Left cardiac atrium (tissue), 4 donors: ENCODE results near the gene LRRC32. TPM values are rescaled to one million over a fixed set of nuclear protein-coding genes. Genes with fewer than 3 reads are reported as not detected.
"Not testable (repeated sequence)": the region's sequence is repeated elsewhere in the genome, so short reads cannot be mapped to it uniquely, and the experiment has no call there.

Experiments
- ATAC-seq, 2 donors: fragments of 200-7000 bp; cut with Tn5 transposase; one replicate each; pipeline ENCODE4 v1.9.1; 2020; ENCODE audit warnings: mild to moderate bottlenecking in 2 of 2, moderate library complexity in 2 of 2
- DNase-seq: peaks from one replicate; pipeline ENCODE4 v3.0.0-alpha.2; 2020
- intact Hi-C, 2 donors: fragments of 100-400 bp; cut with DNase I; formaldehyde crosslinking; loops; one replicate each; pipeline versions ENCODE4 v1.14.1 to v1.15.1; 2022 to 2023
- total RNA-seq, 2 donors: library from RNA; stranded (reverse); fragmentation: NEBNext Ultra II Directional; extraction: Animal tissue kit (Norgen Biotek cat#: 25700); gene quantifications; one replicate each; pipeline ENCODE4 v1.2.1, GENCODE V29; 2021
- donor health status: DM: no; HTN: yes; CAD: no.
- donor health status: DM: no; HTN: yes; CAD: no; lungs with severe emphysema.
- donor health status: DM: yes; HTN: yes; CAD: no.
- donor health status: Dilated cardiomyopathy.

LRRC32 gene
- total RNA-seq, 2 donors from 2014 or later: 43.8 to 88.2 TPM

DNA sequence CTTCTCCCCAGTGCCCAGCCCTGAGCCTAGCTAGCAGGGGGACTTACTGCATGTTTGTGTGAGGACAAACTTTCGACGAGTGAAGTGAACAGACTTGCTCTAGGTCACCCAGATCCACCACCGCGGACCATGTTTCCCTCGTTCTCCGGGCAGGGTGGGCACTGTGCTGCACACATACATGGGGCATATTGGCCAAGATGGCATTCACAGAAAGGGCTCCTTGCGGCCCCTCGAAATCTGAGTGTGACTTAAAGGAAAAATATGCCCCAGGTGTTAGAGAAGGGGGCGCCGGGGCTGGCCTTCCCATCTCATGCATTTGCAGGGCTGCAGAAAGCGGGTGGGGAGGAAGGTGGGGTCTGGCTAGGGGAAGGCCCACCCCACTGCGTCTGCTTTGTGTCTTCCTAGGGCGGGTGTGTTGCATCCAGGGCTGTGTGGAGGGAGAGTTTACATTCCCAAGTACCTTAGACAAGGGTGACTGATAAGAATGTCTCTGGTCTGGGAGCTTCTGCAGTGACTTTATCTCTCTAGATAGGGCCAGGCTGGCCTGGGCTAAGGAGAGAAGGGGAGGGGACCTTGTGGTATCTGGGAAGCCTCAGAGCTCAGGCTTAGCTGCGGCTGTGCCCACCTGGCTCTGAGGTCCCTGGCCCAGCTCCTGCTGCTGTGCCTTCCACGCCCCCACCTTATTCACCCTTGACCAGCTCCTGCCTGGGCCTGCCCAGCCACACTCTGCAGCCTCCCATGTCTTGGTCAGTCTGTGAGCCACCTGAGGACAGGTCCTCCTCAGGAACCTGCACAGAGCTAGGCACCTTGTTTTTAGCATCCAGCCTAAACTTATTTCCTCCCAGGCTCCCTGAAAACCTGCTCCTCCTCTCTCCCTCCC, 45.8 kb downstream of the LRRC32 start:
- DNase-seq (no peak), ATAC-seq (no peak)
- intact Hi-C loops: no loop called here

DNA sequence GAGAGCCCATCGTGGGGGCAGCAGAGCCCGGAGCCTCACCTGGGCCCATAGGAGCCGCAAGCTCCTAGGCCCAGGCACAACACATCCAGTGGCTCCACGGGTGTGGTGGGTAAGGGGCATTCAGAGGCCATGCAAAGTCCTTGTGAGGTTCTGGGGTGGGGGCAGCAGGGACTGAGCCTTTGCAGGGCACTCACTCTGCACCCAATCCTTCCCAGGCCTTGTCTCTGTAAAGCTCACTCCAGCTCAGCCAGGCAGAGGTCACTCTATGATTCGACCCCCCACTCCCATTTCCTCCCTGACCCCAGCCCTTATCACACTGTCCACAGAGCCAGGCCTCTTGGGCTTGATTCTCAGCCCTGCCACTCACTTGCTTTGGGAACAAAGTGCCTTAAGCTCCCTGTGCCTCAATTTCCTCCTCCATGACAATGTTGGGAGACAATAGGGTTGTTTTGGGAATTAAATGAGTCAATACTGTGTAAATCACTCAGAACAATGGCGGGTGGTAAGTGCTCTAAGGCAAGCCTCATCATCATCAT, 46.6 kb downstream of the LRRC32 start:
- intact Hi-C loops: no loop called here
- no peak for ATAC-seq
- DNase-seq: no peak

- intact Hi-C loops: no loop called here
- DNase-seq: no peak
- ATAC-seq: no peak
Measured at GRCh38 chr11:76623171-76623883, 47.2 kb downstream of the LRRC32 start.

- ATAC-seq (no peak), DNase-seq (no peak)
- intact Hi-C loops: no loop called here
Measured at GRCh38 chr11:76622493-76623094, 48.0 kb downstream of the LRRC32 start.

- intact Hi-C loops: no loop called here
- ATAC-seq: peak; percentile 21 to 63
- no peak for DNase-seq
Measured at GRCh38 chr11:76621868-76622267, 48.7 kb downstream of the LRRC32 start.

DNA sequence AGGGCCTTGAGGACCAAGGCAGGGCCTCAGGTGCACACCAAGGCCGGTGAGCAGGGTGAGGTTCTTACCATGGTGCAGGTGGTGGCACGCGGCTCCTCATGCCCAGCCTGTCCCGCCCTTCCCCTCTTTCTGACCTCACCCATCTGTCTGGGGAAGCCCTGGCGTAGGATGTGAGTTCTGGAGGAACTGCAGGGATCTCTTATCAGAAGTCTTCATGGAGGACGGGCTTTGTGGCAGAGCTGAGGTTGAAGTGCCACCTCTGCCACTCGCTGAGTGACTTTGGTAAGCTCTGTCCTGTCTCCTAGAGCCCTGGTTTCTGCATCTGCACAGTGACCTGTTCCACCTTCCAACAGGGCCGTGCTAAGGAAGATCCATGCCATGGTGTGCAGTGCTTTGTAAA, 49.1 kb downstream of the LRRC32 start:
- intact Hi-C loops: no loop called here
- no peak for DNase-seq

GRCh38 chr11:76620489-76620888, 50.1 kb downstream of the LRRC32 start:
- DNase-seq: no peak
- ATAC-seq: no peak
- intact Hi-C loops: no loop called here

More for the DNA sequence above, 49.1 kb downstream of the LRRC32 start:
- ATAC-seq: no peak

GRCh38 chr11:76619801-76620200, 50.7 kb downstream of the LRRC32 start:
- not testable (repeated sequence) for ATAC-seq
- intact Hi-C loops: loop anchor here in 1 of 2 donors (10.0 kb wide), 1 partner anchor 45 kb away; no protein-coding TSS in a partner anchor

GRCh38 chr11:76617553-76618265, 52.8 kb downstream of the LRRC32 start:
- intact Hi-C loops: loop anchor here in 1 of 2 donors (10.0 kb wide), 1 partner anchor 47 kb away; no protein-coding TSS in a partner anchor
- no peak for ATAC-seq
- no peak for DNase-seq

More at GRCh38 chr11:76619801-76620200, 50.7 kb downstream of the LRRC32 start:
- DNase-seq: not testable (repeated sequence)

DNA sequence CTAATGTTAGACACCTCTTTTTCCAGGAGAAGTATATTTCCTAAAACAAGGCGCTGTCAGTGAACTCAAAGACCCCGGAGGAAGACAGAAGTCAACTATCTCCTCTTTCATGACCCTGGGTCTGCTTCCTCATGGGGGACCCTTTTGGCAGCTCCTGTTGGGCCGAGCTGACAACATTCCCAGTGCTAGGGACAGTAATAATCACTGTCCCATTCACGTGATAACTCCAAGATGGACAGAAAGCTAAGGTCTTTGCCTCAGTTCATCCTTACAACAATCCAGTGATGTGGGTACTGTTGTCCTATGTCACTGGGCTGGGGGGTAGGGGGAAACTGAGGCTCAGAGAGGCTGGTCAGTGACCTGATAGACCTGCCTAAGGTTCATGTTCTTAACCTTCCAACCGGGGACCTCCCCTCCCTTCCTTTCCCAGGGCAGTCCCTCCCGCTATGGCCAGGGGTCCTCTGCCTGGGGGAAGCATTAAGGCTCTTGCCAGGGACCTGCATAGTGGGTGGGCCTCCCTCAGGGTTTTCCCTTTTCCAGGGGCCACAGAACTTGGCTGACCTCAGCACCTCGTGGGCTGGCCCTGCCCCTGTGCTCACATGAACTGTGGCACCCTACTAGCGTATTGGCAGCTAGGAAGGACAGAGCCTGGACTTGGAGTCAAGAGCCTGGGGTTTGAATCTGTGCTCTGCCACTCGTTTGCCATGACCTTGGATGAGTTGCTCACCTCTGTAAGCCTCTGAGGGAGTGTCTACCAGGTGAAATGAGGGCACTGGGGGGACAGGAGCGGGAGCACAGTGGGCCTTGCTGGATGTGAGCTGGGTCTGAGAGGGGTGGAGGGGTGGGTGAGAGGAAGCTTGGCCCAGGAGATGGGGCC, 53.6 kb downstream of the LRRC32 start:
- ATAC-seq: no peak
- DNase-seq: no peak
- intact Hi-C loops: loop anchor here in 1 of 2 donors (10.0 kb wide), 1 partner anchor 48 kb away; no protein-coding TSS in a partner anchor

DNA sequence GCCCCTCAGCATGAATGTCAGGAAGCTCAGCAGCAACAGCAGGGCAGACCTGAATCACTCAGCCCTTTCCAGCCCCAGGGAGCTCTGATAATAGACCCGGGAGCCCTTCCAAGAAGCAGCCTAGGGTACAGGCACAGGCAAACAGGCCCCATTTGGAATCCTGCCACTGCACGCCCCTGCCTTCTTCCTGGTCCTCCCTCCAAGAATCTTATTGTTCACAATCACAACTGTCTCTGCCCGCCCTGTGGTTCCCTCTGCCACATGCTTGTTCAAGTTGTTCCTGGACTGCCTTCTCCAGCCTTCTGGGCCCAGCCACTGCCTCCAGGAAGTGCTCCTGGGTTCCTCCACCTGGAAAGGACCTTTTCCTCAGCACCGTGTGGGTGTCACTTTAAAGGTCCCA, 54.6 kb downstream of the LRRC32 start:
- intact Hi-C loops: loop anchor here in 1 of 2 donors (10.0 kb wide), 1 partner anchor 49 kb away; no protein-coding TSS in a partner anchor
- peak; percentile 91 for DNase-seq
- ATAC-seq: peak; percentile 60 to 80

DNA sequence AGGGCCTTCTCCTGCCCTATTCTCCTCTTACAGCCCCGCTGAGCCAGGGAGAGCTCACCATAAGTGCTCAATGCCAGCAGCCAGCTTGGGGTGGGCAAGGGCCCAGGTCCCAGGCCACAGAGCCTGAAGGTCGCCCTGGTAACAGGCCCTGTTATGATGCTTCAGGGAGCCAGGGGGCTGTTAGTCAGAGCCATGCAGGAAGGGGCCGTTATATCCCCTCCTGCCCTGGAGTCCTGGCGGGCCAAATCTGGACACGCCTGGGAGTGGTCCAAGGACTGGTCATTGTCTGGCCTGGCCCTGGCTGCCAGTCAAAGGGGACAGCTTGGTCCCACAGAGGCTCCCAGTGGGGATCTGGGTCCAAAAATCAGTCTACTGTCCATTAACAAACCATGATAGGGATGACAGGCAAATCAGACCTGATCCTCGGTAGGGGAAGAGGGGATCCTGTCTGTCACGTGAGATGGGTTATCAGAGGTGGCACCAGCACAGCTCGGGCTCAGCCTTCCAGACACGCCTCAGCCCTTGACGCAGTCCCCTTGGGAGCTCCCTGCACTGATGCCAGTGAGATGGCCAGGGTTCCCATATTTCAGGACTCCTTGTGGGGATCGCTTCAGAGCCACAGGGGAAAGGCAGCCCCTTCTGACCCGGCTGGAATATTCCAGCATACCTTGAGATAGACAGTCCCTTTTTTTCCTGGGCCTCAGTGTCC, 55.9 kb downstream of the LRRC32 start:
- DNase-seq: peak; percentile 84
- intact Hi-C loops: loop anchor here (5.0 to 10.0 kb wide), 2 partner anchors 50 to 58 kb away; partner anchors contain the start of gene LRRC32 (in 1 of the 2)
- ATAC-seq: peak; percentile 72 to 88

DNA sequence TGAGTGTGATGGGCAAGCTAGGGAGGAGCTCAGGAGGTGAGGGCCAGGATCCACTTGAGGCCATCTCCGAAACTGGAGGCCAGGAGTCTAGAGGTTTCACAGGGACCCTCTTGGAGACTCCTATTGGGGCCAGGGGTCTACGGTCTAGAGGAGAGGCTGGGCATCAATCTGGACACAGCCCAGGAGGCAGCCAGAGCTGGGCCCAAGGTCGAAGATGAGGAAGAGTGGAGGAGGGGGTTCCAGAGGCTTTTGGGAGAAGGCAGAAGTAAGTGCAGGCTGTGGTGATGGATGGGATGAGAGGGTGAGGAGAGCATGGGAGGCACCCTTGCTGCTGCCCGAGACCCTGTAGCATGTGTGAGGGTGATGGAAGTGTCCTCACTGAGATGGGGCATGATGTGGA, 56.6 kb downstream of the LRRC32 start:
- intact Hi-C loops: loop anchor here (5.0 to 10.0 kb wide), 2 partner anchors 51 to 58 kb away; partner anchors contain the start of gene LRRC32 (in 1 of the 2)
- DNase-seq: no peak
- no peak for ATAC-seq

DNA sequence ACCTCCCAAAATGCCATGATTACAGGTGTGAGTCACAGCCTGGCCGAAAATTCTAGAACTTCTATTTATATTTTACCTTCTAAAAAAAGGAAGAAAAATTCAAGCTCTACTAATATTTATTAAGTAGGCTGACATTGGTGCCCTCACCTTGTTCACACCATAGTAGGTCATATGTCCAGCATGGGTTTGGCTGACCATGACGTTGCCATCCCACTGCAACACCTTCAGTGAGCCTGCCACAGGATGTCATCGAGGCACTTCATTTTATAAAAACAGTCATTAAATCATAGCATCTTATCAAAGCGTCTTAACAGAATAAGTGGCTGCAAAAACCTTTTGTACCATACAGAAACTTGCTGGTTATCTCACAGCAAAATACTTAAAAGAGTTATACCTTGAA, 58.3 kb downstream of the LRRC32 start:
- DNase-seq (no peak), ATAC-seq (no peak)
- intact Hi-C loops: loop anchor here (5.0 to 10.0 kb wide), 2 partner anchors 53 to 60 kb away; partner anchors contain the start of gene LRRC32 (in 1 of the 2)

DNA sequence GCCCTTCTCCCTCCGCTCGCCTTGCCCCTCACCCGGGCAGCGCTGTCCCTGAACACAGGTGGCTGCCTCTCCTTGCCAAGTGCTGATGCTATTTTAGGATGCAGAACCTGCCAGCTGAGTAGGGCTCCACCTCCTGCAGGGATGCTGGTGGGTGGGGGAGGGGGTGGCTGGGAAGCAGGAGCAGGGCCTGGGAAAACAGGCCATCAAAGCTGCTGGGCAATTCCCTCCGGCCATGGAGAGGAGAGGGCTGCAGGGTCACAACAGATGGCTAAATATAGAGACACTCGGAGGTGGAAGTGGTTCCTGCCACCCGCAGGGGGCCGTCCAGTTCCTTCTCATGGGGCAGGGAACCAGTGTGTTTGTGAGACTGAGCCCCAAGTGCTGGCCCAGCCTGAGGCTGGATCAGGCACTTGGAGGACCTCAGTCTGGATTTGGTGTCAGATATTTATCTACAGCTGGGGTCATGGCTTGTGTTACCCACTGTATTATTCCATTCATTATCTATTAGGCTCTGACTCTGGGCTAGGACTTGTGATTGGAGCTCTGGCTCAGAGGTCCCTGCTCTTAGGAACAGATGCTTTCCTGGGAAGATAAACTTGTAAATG, 59.6 kb downstream of the LRRC32 start:
- ATAC-seq: peak; percentile 15 to 24
- DNase-seq: no peak
- intact Hi-C loops: loop anchor here (5.0 to 10.0 kb wide), 2 partner anchors 54 to 61 kb away; partner anchors contain the start of gene LRRC32 (in 1 of the 2)

- DNase-seq (no peak), ATAC-seq (no peak)
- intact Hi-C loops: loop anchor here (5.0 to 10.0 kb wide), 2 partner anchors 54 to 62 kb away; partner anchors contain the start of gene LRRC32 (in 1 of the 2)
Measured at GRCh38 chr11:76610371-76610770, 60.2 kb downstream of the LRRC32 start.
